HG03571 (cell line): ENCODE results near the gene NR5A1.

Experiments used
- ATAC-seq: cut with Tn5 transposase; IDR thresholded peaks from one replicate; pipeline ENCODE4 v1.9.1; 2021; ENCODE audit not compliant: unreplicated experiment

NR5A1 gene

DNA sequence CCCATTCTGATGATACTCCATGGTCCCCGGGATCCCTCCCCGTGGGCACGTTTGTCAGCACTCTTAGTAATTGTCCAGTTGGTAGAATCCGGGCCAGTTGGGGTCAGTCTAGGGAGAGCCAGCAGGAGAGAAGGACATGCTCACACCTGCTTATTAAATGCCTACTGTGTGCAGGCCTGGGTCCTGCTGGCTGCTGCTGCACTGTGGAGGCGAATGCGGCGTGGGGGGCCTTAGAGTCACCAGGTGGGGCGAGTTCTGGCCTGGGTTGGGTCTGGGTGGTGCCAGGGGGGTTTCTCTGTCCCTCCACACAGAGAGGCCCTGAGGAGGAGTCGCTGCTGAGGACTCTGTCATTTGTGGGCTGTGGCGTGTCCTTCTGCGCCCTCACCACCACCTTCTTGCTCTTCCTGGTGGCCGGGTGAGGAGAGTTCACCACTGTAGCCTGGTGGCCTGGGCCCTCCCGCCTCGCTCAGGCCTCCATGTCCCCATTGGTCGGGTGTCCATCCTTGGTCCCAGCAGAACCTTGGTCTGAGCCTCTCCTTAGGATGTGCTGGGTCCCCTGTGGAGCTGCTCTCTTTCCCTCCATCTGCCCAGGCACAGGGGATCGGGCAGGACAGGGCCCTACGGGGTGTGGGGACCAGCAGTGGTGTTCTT lies 39.7 kb downstream of the NR5A1 start:
- no peak for ATAC-seq

DNA sequence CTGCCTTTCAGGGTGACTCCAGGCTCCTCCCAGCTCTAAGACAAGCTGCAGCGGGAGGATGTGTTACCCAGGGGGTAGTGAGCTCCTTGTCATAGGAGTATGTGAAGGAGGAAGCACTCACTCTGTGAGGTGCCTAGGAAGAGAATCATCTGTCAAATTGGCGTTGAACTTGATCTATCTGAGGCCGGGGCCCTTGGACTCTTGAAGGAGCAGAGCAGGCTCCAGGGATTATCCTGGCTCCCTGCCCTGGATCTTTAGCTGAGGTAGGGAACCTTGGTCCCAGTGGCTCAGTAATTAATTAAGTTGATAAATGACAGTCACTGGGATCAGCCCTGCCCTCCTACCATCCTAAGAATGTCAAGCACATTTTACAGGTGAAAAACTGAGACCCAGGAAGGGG lies 41.5 kb downstream of the NR5A1 start:
- ATAC-seq = no peak

DNA sequence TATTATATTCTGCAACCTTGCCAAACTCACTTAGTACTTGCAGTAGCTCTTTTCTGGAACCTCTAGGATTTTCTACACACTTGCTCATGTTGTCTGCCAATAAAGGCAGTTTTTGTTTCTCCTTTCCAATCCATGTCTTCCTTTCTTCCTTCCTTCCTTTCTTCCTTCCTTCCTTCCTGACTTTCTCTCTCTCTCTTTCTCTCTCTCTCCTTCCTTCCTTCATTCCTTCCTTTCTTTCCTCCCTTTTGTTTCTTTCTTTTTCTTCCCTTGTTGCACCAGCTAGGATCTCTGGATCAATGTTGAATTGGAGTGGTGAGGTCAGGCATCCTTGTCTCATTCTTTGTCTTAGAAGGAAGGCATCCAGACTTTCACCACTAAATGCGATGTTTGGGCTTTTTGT lies 44.5 kb downstream of the NR5A1 start:
- ATAC-seq = no peak

DNA sequence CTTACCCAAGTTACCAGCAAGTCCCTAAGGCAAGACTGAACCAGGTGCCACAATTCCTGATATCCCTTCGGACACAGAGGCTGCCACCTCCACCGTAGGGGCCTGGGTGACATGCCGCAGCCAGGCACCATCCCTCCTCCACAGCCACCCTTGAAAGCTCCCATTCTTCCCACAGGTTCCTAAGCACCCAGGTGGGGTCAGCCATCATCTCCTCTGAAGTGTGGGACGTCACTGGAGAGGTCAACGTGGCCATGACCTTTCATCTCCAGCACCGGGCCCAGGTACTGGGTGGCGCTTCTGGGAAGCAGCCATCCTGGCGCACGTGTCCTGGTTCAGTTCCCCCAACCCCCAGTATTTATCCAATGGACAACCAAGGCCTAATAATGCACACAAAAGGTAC lies 48.8 kb downstream of the NR5A1 start:
- no peak for ATAC-seq

DNA sequence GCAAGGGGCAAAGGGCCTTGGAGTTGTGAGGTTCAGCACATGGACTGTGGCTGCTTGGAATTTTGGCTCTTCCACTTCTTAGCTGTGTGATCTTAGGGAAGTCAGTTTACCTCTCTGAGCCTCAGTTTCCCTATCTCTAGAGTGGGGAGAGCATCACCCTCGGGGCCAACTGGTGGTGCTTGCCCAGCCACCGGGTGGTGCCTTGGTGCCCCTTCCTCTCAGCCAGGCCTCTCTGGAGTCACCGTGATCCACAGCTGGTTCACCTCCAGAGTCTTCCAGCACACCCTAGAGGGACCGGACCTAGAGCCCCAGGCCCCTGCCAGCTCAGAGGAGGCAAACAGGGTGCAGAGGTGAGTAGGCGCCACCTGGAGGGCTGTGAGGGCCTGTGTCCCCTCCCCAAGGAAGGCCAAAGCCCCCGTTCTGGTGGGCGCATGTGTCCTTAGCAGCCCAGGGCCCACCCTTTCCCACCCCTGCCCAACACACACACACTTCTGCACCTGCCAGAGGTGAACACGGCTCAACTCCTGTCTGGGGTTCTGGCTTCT lies 49.2 kb downstream of the NR5A1 start:
- ATAC-seq = no peak

DNA sequence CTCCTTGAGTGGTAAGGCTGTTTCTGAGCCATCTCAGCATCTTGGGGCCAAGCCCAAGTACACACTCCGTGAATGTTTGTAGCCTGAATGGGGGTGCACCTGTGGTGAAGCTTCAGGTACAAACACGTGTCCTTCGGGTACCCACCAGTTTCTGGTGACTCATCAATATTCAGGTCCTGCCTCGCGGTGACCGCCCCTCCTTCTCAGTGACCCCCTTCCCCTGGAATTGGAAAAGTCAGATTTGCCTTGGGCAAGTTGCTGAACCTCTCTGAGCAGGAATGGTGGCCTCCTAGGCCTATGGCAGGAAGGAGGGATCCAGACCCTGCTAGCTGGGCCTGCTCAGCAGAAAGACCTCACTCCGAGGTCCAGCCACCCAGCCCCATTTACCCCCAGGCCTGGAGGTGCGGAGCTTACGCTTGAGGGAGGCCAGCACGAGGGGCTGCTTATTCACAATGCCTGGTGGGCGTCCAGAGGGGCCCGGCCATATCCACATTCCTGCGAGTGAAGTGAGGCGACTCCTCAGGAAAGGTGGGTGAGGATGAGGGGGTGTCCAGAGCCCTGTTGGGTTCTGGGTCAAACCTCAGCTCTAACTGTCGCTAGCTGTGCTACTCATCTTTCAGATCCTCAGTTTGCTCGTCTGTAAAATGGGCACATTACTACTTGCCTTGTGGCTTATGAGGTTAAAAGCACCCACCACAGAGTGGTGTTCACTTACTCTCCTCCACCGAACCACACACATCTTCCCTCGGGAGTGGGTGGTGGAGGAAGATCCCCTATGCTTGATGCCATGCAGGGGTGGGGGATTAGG lies 49.9 kb downstream of the NR5A1 start:
- no peak for ATAC-seq

DNA sequence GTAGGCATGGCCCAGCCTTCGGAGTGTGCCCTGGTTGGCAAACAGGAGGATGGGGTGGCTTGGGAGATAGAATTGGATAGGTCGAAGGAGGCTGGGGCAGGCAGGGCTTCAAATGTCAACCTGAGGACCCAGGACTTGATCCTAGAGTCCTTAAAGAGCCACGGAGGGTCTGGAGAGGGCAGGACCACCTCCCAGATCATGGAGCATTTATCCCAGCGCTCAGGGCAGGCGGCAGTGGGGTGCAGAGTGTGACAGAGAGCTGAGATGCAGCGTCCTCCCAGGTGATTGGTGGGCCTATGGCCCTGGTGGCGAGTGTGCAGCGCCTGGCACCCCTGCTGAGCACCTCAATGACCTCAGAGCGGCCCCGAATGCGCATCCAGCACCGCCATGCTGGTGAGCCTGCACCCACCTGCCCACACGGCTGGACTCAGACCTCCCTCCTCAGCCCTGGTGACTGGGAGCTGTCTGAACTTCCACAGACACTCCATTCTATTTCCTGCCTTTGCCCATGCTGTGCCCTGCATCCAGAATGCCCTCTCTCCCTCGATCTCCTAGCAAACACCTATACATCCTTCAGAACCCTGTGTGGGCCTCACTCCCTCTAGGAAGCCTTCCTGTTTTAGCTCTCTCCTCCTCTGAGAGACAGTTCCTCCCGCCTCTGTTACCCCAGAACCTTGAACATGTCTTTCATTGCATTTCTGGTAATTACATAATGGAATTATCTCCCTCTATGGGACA lies 50.7 kb downstream of the NR5A1 start:
- no peak for ATAC-seq

DNA sequence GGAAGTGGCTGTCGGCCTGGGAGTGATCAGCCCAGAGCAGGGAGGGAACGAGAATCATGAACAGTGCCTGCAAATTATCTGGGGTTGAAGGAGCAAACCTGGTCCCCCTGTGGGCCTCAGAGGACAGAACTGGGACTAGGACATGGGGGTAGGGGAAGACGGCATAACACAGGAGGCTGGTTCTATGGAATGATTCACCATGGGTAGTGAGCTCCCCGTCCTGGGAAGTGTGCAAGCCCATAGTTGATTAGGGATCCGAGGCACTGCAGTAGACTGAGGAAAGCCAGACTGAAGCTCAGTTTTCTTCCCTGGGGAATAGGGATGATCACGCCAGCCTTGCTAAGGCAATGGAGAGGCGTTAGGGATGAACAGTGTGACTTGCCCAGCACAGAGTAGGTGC lies 51.4 kb downstream of the NR5A1 start:
- no peak for ATAC-seq

DNA sequence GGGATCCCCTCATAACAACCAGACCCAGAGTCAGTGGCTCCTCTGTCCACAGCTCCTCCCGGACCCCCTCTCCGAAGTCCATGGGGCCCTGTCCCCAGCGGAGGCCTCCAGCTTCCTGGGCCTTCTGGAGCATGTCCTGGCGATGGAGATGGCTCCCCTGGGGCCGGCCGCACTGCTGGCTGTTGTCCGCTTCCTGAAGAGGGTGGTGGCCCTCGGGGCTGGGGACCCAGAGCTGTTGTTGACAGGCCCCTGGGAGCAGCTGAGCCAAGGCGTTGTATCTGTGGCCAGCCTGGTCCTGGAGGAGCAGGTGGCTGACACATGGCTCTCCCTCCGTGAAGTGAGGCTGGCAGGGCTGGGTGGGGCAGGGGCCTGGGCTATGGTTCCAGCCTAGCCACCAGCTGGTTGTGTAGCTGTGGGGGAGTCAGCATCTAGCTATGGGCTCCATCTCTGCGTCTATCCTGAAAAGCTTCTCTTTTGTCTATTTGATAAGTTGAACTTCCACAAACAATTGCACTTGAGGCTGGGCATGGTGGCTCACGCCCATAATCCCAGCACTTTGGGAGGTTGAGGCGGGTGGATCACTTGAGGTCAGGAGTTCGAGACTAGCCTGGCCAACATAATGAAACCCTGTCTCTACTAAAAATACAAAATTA lies 52.3 kb downstream of the NR5A1 start:
- no peak for ATAC-seq

DNA sequence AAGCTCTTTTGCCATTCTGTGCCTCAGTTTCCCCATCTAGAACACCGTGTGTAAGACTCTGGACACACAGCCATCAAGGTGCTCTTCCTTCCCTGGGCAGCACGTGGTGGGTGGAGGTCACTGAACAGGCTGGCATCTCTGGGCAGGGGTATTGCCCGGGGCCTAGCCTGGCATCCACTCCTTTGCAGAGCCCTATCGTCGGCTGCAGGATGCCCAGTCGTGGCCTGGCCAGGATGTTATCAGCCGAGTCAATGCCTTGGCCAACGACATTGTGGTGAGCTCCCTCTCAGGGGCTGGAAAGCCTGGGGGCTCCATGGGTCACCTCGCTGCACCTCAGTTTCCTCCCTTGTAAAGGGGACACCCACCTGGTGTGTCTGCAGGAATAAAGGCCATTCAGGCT lies 52.9 kb downstream of the NR5A1 start:
- ATAC-seq = no peak

DNA sequence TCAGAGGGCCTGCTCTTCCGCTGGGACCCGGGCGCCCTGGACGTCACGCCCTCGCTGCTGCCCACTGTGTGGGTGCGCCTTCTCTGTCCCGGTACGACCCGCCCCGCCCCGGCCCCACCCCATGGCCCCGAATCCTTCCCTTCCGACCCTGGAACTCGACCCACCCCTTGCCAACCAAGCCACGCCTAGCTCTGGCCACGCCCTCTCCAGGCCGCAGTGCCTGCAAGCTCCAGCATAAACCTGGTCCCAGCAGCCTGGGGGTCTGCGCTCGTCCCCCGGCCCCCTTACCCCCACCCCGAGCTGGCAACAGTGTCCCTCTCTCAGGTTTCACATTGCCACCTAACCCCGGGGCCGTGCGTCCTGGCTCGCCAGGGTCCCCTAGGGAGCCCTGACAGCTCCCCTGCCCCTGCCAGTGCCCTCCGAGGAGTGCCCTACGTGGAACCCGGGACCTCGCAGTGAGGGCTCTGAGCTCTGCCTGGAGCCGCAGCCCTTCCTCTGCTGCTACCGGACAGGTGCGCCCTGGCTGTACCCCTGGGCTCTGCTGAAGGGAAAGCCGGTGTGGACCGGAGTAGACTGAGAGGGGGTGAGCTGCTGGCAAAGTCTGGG lies 53.5 kb downstream of the NR5A1 start:
- ATAC-seq = no peak

DNA sequence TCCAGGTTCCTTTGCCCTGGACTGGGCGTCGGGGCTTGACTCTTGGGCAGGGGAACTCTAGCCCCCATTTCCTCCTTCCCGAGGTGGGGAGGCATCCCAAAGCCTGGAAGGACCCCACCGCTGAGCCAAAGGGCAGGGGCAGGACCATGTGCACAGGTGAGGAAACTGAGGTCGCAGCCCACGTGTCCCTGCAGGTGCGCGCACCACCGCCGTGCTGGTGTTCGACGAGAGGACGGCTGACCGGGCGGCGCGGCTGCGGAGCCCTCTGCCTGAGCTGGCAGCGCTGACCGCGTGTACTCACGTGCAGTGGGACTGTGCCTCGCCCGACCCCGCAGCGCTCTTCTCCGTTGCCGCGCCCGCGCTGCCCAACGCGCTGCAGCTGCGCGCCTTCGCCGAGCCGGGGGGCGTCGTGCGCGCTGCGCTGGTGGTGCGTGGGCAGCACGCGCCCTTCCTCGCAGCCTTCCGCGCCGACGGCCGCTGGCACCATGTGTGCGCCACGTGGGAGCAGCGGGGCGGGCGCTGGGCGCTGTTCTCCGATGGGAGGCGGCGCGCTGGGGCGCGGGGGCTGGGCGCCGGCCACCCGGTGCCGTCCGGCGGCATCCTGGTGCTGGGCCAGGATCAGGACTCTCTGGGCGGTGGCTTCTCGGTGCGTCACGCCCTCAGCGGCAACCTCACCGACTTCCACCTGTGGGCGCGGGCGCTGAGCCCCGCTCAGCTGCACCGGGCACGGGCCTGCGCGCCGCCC lies 54.2 kb downstream of the NR5A1 start:
- no peak for ATAC-seq

DNA sequence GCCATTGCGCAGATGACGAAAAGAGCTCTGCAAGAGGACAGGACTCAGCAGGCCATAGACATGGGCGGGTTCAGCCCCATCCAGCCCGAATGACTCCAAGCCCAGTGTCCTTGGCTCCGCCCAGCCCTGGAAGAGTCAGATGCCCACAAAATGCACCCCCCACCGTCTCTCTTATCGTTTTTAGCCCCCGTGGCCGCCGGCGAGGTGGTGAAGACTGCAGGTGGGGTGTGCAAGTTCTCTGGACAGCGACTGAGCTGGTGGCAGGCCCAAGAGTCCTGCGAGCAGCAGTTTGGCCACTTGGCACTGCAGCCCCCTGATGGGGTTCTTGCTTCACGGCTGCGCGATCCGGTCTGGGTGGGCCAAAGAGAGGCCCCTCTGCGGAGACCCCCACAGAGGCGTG lies 54.9 kb downstream of the NR5A1 start:
- no peak for ATAC-seq

DNA sequence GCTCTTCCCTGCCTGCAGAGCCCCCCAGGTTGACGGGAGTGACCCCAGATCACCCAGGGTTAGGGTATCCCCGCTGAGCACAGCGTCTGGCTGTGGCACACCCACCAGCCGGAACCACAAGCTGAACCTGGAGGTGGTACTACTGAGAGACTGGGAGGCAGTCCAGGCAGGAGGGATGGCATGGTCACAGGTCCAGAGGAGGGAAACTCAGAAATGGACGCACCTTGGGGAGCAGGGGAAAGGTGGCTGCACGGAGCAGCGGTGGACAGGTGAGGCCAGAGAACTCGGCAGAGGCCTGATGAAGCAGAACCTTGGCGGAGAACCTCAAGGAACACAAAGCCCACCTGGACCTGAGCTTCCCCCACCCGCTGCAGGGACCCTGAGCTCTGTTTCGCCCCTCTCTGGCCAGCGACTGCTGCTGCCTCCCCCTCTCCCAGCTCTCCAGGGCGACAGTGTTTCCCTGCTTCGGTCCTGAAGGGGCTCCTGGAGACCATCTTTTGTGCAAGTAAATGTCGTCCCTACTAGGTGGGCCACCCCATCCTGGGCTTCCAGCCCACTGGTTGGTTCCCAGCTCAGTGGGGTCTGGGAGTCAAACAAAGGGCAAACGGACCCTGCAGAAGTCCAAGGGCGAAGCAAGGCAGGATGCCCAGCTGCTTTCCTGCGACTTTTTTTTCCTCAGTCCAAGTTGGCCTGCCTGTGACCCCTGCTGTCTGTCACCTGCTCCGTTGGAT lies 56.1 kb downstream of the NR5A1 start:
- ATAC-seq = no peak

DNA sequence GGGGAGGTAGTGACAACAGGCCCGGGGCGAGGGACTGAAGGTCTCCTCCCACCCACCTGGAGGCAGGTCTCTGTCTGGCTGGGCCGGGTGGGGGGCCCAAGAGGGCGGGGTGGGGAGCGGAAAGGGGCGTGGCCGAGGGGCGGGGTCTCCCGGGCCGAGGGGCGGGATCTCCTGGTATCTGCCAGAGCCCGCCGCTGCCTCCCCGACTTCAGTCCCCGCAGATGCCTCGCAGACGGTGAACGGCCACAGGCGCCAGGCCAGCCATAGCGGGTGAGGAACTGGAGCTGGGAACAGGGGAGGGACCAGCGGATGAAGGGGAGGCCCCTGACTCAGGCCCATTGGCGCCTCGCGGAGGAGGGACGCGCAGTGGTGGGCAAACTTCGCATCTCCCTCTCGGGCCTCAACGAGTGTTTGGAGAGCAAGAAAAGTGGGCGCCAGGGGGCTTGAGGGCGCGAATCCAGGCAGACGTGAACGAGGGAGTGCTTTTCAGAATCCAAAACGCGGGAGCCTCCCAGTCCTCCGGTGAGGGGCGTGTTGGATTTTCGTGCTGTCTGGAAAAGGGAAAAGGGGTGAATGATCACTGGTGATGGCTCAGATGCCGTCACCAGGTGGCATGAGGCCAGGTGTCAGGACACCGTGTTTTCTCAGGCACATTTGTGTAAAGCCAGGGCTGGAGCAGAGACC lies 56.8 kb downstream of the NR5A1 start, which contains the start of gene ADGRD2:
Gene ADGRD2 (plus strand): TSS at position 211 of the 684 bp plus-strand sequence. CDS start 1,216 bp downstream, outside the sequence.
- no peak for ATAC-seq

DNA sequence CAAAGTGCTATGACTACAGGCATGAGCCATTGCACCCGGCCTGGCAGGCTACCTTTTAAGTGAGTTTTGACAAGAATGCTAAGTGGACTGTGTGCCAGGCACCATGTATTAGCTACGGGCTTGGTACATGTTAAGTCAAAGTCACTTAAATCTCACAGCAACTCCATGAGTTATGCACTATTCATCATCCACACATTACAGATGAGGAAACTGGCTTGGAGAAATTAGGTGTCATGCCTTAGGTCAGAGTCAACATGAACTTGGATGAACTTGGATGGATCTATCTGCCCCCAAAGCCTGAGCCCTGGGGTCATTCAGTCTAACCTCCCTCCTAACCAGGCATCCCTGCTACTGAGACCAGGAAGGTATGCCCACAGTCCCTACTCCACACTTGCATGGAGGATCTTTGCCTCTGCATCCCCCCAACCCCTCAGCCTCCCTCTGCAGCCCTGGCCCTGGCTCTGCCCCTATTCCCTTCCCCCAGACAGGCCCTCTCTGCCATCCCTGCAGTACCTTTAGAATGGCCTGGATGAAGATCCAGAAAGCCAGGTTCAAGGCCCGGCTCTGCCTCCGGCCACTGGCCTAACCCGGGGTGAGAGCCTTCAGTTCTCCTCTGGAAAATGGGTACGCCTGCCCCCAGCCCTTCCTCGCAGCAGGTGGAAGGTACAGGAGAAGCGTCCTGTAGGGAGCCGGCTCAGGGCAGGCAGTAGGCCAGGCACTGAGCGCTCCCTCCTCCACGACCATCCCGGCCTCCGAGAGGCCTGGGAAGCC lies 57.6 kb downstream of the NR5A1 start:
- ATAC-seq = no peak

DNA sequence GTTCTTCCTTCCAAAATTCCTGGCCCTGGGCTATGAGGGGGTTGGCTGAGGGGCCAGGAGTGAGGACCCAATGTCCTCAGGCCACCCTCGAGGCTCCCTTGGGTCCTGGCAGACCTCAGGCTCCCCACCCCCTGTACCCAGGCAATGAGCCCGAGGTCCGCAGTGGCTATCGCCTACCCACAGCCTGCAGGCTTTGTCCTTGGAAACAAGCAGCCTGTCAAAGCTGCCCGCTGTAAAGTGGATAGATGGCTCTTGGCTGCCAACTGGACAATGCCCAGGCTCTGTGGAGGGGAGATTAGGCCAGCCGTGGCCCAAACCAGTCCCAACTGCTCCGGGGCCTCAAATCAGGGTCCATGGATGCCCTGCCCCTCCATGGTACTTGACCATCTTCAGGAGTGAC lies 59.2 kb downstream of the NR5A1 start:
- ATAC-seq = no peak

DNA sequence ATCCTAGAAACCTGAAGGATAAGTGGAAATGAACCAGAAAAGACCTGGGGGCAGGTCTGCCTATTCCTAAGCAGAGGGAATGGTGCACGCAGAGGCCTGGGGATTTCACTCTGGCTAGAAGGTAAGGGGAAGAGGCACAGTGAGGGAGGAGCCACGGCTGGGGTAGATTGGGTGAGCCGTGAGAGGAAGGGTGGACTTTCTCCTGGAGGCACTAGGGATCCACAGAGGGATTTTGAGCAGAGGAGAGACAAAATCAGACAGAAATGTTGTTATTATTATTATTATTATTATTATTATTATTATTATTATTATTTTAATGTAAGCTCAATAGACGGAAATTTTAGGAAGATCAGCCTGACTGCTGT lies 59.9 kb downstream of the NR5A1 start:
- ATAC-seq = no peak
